OCI-LY3 (cell line): ENCODE measurements around the gene TSPO2.

ENCODE experiments used
- EZH2phosphoT487 ChIP-seq: fragments of 200-600 bp; shearing (Covaris generic); IDR thresholded peaks from 2 replicates; pipeline ENCODE4 v1.6.1; 2018; ENCODE audit warnings: antibody characterized with exemption, mixed run types, low read depth
- TF ChIP-seq, protein P1 (sequence below): fragments of 200-600, 300-600 bp; sonication (generic); IDR thresholded peaks from 2 replicates; pipeline ENCODE4 v1.5.1; 2014; ENCODE audit warnings: antibody characterized with exemption, low read length, low read depth

DNA sequence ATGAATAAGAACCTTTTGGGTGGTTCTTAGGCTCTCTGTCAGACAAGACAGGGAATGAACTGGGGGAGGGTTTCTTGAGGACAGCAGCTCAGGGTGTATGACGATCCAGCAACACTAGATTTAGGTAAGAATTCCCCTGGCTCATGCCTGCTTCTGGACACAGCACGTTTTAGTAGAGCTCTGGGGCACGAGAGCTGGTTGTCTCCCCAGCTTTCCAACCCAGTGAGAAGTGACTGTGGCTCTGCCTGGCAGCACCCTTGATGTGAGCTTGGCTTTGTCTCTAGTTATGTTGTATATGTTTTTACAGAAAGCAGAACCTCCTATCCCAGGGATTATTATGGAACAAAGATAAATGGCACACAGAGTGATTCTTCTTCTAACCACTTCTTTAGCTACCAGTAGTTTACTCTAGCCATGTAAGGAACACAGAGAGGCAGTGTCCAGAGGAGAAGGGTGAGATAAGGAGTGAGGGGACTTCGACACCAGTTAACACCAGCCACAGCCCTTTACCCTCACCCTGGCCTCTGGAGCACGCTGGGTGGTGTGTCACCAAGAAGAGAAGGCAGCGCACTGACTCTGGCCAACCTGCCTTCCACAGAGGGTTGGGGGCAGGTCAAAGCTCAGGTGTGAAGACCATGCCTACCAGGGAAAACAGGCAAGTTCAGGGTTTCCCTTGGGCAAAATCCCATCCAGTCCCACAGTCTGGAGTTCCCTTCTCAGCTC, 14.7 kb downstream of the TSPO2 start:
- TF ChIP-seq, protein P1, sequence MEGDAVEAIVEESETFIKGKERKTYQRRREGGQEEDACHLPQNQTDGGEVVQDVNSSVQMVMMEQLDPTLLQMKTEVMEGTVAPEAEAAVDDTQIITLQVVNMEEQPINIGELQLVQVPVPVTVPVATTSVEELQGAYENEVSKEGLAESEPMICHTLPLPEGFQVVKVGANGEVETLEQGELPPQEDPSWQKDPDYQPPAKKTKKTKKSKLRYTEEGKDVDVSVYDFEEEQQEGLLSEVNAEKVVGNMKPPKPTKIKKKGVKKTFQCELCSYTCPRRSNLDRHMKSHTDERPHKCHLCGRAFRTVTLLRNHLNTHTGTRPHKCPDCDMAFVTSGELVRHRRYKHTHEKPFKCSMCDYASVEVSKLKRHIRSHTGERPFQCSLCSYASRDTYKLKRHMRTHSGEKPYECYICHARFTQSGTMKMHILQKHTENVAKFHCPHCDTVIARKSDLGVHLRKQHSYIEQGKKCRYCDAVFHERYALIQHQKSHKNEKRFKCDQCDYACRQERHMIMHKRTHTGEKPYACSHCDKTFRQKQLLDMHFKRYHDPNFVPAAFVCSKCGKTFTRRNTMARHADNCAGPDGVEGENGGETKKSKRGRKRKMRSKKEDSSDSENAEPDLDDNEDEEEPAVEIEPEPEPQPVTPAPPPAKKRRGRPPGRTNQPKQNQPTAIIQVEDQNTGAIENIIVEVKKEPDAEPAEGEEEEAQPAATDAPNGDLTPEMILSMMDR: no peak
- TF ChIP-seq EZH2phosphoT487: no peak
